Breast epithelium (tissue), 4 donors: ENCODE data around the gene BIN1. TPM values are rescaled to one million over a fixed set of nuclear protein-coding genes. Genes with fewer than 3 reads are reported as not detected.

Source experiments
- DNase-seq, 2 donors: peaks; one replicate each; pipeline ENCODE4 v3.0.0-alpha.2; 2019; ENCODE audit warnings: low spot score in 2 of 2
- H3K27ac ChIP-seq, 2 donors: fragments of 200-600 bp; sonication (generic) in 1 of 2; one replicate each; pipeline ENCODE4 v1.5.1; 2016 to 2019; ENCODE audit warnings: mild to moderate bottlenecking in 1 of 2
- H3K27me3 ChIP-seq, 2 donors: fragments of 200-600 bp; sonication (generic) in 1 of 2; one replicate each; pipeline versions ENCODE4 v1.5.1 to v1.6.0; 2017 to 2019; ENCODE audit warnings: control low read depth in 1 of 2, mild to moderate bottlenecking in 1 of 2
- H3K36me3 ChIP-seq: fragments of 200-600 bp; one replicate; pipeline ENCODE4 v1.5.1; 2019
- H3K4me1 ChIP-seq, 2 donors: fragments of 200-600 bp; sonication (generic); one replicate each; pipeline ENCODE4 v1.5.1; 2016 to 2019; ENCODE audit warnings: control low read depth in 1 of 2
- H3K4me3 ChIP-seq, 3 donors: fragments of 200-600 bp; sonication (generic); 1 replicate in 2 of 3; 2 replicates in 1 of 3; pipeline ENCODE4 v1.5.1; 2016 to 2019; ENCODE audit warnings: mild to moderate bottlenecking in 3 of 3, moderate library complexity in 2 of 3
- H3K9me3 ChIP-seq, 2 donors: fragments of 200-600 bp; sonication (generic) in 1 of 2; one replicate each; pipeline ENCODE4 v1.5.1; 2016 to 2019; ENCODE audit warnings: control low read depth in 1 of 2
- CTCF ChIP-seq, 3 donors: fragments of 450-650 bp; IDR thresholded peaks; one replicate each; pipeline ENCODE4 v1.5.1; 2016 to 2017; ENCODE audit warnings: antibody characterized with exemption in 3 of 3, mild to moderate bottlenecking in 3 of 3, moderate library complexity in 3 of 3
- POLR2A ChIP-seq: fragments of 450-650 bp; IDR thresholded peaks from one replicate; pipeline ENCODE4 v1.6.1; 2016; ENCODE audit warnings: antibody characterized with exemption, mild to moderate bottlenecking, moderate library complexity
- POLR2AphosphoS5 ChIP-seq, 3 donors: sonication (generic); formaldehyde crosslinking; IDR thresholded peaks; one replicate each; pipeline ENCODE4 v1.6.1; 2017; ENCODE audit warnings: antibody characterized with exemption in 3 of 3
- intact Hi-C: fragments of 100-400 bp; cut with DNase I; formaldehyde crosslinking; loops from one replicate; pipeline ENCODE4 v1.15.1; 2023; ENCODE audit warnings: low total_unique reads
- total RNA-seq, 3 donors: library from RNA; depleted of rRNA; stranded (reverse); fragments of >200 nt; gene quantifications; one replicate each; pipeline ENCODE4 v1.1.0, GENCODE V29; 2016

The BIN1 gene
- total RNA-seq, 3 donors from 2014 or later, result 30.1 to 74.4 (median 59.3) TPM

GRCh38 chr2:127134235-127134634 lies 27.3 kb upstream of the BIN1 start:
- no peak for DNase-seq
- Histone ChIP-seq H3K36me3 (no peaks in the 10 kb centered on the region), H3K27ac (no peak overlapping the region), H3K4me1 (no peaks in the 10 kb centered on the region), H3K4me3 (no peak overlapping the region), H3K27me3 (no peaks in the 10 kb centered on the region), H3K9me3 (peaks cover 0 to 3% of the 10 kb centered on the region in 2 donors)
- intact Hi-C loops, result no loop called here
- TF ChIP-seq POLR2AphosphoS5 (IDR thresholded peaks at IDR 0.05), result no peak
- TF ChIP-seq POLR2A, result no peak
- TF ChIP-seq CTCF (IDR thresholded peaks at IDR 0.05), result no peak

- TF ChIP-seq POLR2AphosphoS5 (IDR thresholded peaks at IDR 0.05), result no peak
- TF ChIP-seq CTCF (IDR thresholded peaks at IDR 0.05), result no peak
- TF ChIP-seq POLR2A, result no peak
These were observed 26.8 kb upstream of the BIN1 start for GRCh38 chr2:127133793-127134192.

GRCh38 chr2:127130421-127130820 lies 23.5 kb upstream of the BIN1 start:
- H3K27ac ChIP-seq, result no peak overlapping the region
- no peaks in the 10 kb centered on the region for H3K9me3 ChIP-seq
- TF ChIP-seq POLR2A (no peak), POLR2AphosphoS5 (IDR thresholded peaks at IDR 0.05) (no peak), CTCF (IDR thresholded peaks at IDR 0.05) (no peak)
- no peak overlapping the region for H3K4me3 ChIP-seq
- intact Hi-C loops, result no loop called here
- no peaks in the 10 kb centered on the region for H3K27me3 ChIP-seq
- DNase-seq, result no peak
- no peaks in the 10 kb centered on the region for H3K36me3 ChIP-seq
- H3K4me1 ChIP-seq, result no peaks in the 10 kb centered on the region

More at GRCh38 chr2:127133793-127134192, 26.8 kb upstream of the BIN1 start:
- Histone ChIP-seq H3K4me3 (no peak overlapping the region), H3K27me3 (no peaks in the 10 kb centered on the region), H3K9me3 (peaks cover 0 to under 1% of the 10 kb centered on the region in 2 donors), H3K4me1 (no peaks in the 10 kb centered on the region), H3K27ac (no peak overlapping the region), H3K36me3 (no peaks in the 10 kb centered on the region)
- intact Hi-C loops, result no loop called here
- DNase-seq, result no peak

GRCh38 chr2:127129937-127130336 lies 23.0 kb upstream of the BIN1 start:
- intact Hi-C loops, result no loop called here
- H3K9me3 ChIP-seq, result no peaks in the 10 kb centered on the region
- TF ChIP-seq POLR2A (no peak), CTCF (IDR thresholded peaks at IDR 0.05) (no peak), POLR2AphosphoS5 (IDR thresholded peaks at IDR 0.05) (no peak)

GRCh38 chr2:127128445-127128904 lies 21.5 kb upstream of the BIN1 start:
- peak overlapping the region; percentile 28 to 33 for H3K27ac ChIP-seq
- peak in 1 of 2 donors; percentile 43 for DNase-seq
- intact Hi-C loops, result no loop called here

More at GRCh38 chr2:127129937-127130336, 23.0 kb upstream of the BIN1 start:
- Histone ChIP-seq H3K27me3 (no peaks in the 10 kb centered on the region), H3K4me1 (no peaks in the 10 kb centered on the region), H3K36me3 (no peaks in the 10 kb centered on the region), H3K4me3 (no peak overlapping the region), H3K27ac (no peak overlapping the region)
- no peak for DNase-seq

More at GRCh38 chr2:127128445-127128904, 21.5 kb upstream of the BIN1 start:
- TF ChIP-seq POLR2A (no peak), CTCF (IDR thresholded peaks at IDR 0.05) (no peak), POLR2AphosphoS5 (IDR thresholded peaks at IDR 0.05) (no peak)
- no peaks in the 10 kb centered on the region for H3K9me3 ChIP-seq
- peak overlapping the region in 2 of 3 donors; percentile 32 to 34 for H3K4me3 ChIP-seq
- H3K27me3 ChIP-seq, result no peaks in the 10 kb centered on the region
- H3K4me1 ChIP-seq, result no peaks in the 10 kb centered on the region
- H3K36me3 ChIP-seq, result no peaks in the 10 kb centered on the region
